CMK (cell line): ENCODE measurements around the gene NUDT7.

Source experiments
- DNase-seq: peaks from one replicate; pipeline ENCODE4 v3.0.0-alpha.2; 2010; ENCODE audit warnings: low read depth

NUDT7 gene

GRCh38 chr16:77729951-77730350 is 7.6 kb downstream of the NUDT7 start:
- no peak for DNase-seq

GRCh38 chr16:77732241-77732946 is 10.1 kb downstream of the NUDT7 start:
- DNase-seq, result no peak

GRCh38 chr16:77736879-77737278 is 14.6 kb downstream of the NUDT7 start:
- no peak for DNase-seq

- DNase-seq, result no peak
Measured at GRCh38 chr16:77738706-77739558, 16.6 kb downstream of the NUDT7 start.

GRCh38 chr16:77739559-77739892 is 17.2 kb downstream of the NUDT7 start:
- no peak for DNase-seq

- DNase-seq, result no peak
Measured at GRCh38 chr16:77744141-77744540, 21.8 kb downstream of the NUDT7 start.

- DNase-seq, result no peak
Measured at GRCh38 chr16:77745972-77746371, 23.7 kb downstream of the NUDT7 start.

- no peak for DNase-seq
Measured at GRCh38 chr16:77748421-77749005, 26.2 kb downstream of the NUDT7 start.

GRCh38 chr16:77749415-77749814 is 27.1 kb downstream of the NUDT7 start:
- DNase-seq, result no peak

- DNase-seq, result no peak
Measured at GRCh38 chr16:77758046-77758445, 35.7 kb downstream of the NUDT7 start.

- no peak for DNase-seq
Measured at GRCh38 chr16:77758508-77758907, 36.2 kb downstream of the NUDT7 start.

GRCh38 chr16:77759201-77759600 is 36.9 kb downstream of the NUDT7 start:
- DNase-seq, result no peak

- DNase-seq, result no peak
Measured at GRCh38 chr16:77759821-77760220, 37.5 kb downstream of the NUDT7 start.

GRCh38 chr16:77760800-77761199 is 38.5 kb downstream of the NUDT7 start:
- no peak for DNase-seq

GRCh38 chr16:77761204-77761603 is 38.9 kb downstream of the NUDT7 start:
- no peak for DNase-seq

GRCh38 chr16:77762262-77762661 is 39.9 kb downstream of the NUDT7 start:
- DNase-seq, result no peak

- DNase-seq, result no peak
Measured at GRCh38 chr16:77763994-77764393, 41.7 kb downstream of the NUDT7 start.

- DNase-seq, result no peak
Measured at GRCh38 chr16:77767211-77767610, 44.9 kb downstream of the NUDT7 start.

- DNase-seq, result no peak
Measured at GRCh38 chr16:77767826-77768225, 45.5 kb downstream of the NUDT7 start.

- no peak for DNase-seq
Measured at GRCh38 chr16:77775911-77776909, 53.9 kb downstream of the NUDT7 start.

GRCh38 chr16:77777745-77778144 is 55.4 kb downstream of the NUDT7 start:
- no peak for DNase-seq

GRCh38 chr16:77780378-77780837 is 58.1 kb downstream of the NUDT7 start:
- DNase-seq, result no peak
